AG04449 (cell line): ENCODE measurements around the gene PDE4D.

ENCODE experiments used
- CTCF ChIA-PET: fragments of 350-600 bp; formaldehyde crosslinking; extraction: SDS; loops from one replicate; lab custom pipeline; 2021; ENCODE audit warnings: antibody characterized with exemption; lab: Yijun Ruan, JAX
- POLR2A ChIA-PET: fragments of 400-600, 350-600 bp; formaldehyde crosslinking; extraction: SDS; loops from one replicate; lab custom pipeline; 2020; ENCODE audit warnings: antibody characterized with exemption, inconsistent platforms; lab: Yijun Ruan, JAX
- DNase-seq: peaks from one replicate; pipeline ENCODE4 v3.0.0-alpha.2; 2010; ENCODE audit warnings: low read depth, low spot score
- H3K4me3 ChIP-seq: 2 replicates; pipeline ENCODE4 v1.5.1; 2011; ENCODE audit warnings: low read depth, mild to moderate bottlenecking, control low read depth, low read length
- TF ChIP-seq, protein P1 (sequence below): IDR thresholded peaks from one replicate; pipeline ENCODE4 v1.5.1; 2011; ENCODE audit warnings: mild to moderate bottlenecking, moderate library complexity, low read length, control low read depth, inconsistent platforms; ENCODE audit not compliant: insufficient read depth; ENCODE audit errors: missing control alignments

PDE4D gene

DNA sequence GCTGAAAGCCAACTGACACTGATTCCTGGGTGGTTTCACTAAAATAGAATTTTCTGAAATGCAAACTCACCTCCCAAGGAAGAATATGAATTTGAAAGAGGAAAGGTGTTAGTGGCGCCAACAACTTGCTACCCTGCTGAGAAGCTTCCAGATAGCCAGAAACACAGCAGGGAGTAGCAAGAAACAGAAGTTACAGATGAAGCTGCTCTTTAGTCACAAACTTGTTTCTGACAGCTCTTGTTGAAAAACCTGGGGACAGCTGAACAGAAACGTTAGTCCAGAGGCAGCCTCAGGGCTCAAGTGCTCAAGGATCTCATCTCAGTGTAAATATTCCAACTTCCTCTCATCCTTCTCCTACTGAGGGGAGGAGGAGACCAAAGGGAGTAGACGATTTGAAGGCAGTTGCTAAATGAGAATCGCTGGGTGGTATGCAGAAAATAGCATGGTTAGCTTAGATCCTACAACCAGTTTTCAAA is 184.1 kb downstream of the PDE4D start:
- ChIA-PET CTCF (interaction anchor here (0.9 to 1.8 kb wide), 3 partner anchors 15 to 521 kb away, joined by 3 to 6 read pairs (median 4); no protein-coding TSS in a partner anchor), POLR2A (no interaction called here)
- TF ChIP-seq, protein P1, sequence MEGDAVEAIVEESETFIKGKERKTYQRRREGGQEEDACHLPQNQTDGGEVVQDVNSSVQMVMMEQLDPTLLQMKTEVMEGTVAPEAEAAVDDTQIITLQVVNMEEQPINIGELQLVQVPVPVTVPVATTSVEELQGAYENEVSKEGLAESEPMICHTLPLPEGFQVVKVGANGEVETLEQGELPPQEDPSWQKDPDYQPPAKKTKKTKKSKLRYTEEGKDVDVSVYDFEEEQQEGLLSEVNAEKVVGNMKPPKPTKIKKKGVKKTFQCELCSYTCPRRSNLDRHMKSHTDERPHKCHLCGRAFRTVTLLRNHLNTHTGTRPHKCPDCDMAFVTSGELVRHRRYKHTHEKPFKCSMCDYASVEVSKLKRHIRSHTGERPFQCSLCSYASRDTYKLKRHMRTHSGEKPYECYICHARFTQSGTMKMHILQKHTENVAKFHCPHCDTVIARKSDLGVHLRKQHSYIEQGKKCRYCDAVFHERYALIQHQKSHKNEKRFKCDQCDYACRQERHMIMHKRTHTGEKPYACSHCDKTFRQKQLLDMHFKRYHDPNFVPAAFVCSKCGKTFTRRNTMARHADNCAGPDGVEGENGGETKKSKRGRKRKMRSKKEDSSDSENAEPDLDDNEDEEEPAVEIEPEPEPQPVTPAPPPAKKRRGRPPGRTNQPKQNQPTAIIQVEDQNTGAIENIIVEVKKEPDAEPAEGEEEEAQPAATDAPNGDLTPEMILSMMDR: no peak
- no peak overlapping the region for H3K4me3 ChIP-seq
- DNase-seq: no peak

DNA sequence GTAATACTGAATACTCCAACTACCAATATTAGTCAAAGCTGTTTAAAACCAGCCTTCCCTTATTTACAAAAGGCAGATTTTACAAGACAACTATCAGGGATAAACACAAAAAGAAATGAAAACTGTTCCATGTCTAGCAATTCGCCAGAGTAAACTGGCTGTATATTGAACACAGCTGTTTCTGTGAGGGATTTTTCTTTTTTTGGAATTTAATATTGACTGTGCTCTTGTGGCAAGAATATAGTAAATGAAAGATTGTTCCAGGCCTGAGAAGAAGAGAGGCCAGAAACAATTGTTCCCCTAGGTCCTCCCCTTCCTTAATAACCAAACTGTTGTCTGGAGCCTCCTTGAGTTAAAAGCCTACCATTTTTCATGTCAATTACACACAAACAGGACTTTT is 188.6 kb downstream of the PDE4D start:
- ChIA-PET CTCF (no interaction called here), POLR2A (no interaction called here)
- no peak overlapping the region for H3K4me3 ChIP-seq
- TF ChIP-seq, protein P1: no peak
- no peak for DNase-seq

DNA sequence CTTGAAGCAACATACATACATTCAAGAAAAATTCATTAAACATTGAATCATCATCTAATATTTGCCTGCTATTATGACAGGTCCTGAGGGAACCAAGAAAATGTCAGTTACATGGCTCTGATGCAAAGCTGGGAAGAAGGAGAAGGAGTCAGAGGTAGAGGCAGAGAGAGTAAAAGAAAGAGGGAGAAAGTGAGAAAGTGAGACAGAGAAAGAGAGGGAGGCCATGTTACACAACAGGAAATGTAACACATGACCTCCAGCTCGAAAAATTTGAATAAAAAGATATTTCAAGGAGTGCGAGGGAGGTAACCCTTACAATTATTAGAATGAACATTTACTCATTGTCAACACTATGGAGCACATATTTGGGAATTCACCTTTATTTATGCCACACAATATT is 189.7 kb downstream of the PDE4D start:
- H3K4me3 ChIP-seq: no peak overlapping the region
- ChIA-PET CTCF (no interaction called here), POLR2A (no interaction called here)
- TF ChIP-seq, protein P1: no peak
- no peak for DNase-seq

DNA sequence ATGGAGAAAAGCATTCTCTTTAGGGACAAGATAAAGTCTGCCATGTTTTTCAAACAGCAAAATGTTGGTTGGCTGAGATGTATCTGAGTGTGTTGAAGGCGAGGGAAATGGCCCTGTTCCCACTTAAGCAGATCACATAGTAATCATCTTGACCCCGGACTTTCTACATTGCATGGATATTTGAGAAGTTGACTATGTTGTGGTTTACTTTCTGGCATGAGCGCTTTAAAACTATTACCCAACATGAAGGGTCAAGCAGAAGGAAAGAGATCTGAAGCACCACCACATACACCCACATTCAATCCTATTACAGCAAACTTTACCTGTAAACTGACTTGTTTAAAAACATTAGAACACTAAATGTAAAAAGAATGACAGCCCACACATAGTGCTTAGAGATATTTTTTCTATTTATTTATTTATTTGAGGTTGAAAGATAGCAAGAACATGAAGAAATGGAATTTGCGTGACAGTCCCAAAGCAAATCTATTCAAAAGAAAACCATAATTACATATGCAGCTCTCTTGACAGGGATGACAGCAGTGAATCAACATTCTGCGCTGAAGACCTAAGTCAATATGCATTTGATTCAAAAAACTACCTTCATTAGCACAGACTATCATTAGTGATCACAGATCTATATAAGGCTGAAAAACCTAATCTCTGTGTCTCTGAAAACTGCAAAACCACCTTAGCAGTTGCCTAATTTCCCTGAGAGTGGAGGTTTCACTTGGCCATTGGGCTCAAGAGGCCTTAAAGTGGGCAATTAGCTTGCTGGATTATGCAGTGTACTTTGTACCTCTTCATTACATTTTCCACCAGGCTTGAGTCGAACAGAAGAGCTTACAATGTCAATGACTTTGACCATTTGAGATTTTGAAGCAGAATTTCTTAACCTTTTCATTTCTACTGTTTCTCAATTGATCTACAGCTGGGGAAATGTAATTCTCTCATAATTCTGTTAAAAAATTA is 195.0 kb downstream of the PDE4D start:
- no peak overlapping the region for H3K4me3 ChIP-seq
- CTCF ChIA-PET: interaction anchor here (0.9 to 1.5 kb wide), 2 partner anchors 26 to 67 kb away, joined by 3 to 7 read pairs; no protein-coding TSS in a partner anchor
- POLR2A ChIA-PET: no interaction called here
- DNase-seq: no peak
- TF ChIP-seq, protein P1: no peak

DNA sequence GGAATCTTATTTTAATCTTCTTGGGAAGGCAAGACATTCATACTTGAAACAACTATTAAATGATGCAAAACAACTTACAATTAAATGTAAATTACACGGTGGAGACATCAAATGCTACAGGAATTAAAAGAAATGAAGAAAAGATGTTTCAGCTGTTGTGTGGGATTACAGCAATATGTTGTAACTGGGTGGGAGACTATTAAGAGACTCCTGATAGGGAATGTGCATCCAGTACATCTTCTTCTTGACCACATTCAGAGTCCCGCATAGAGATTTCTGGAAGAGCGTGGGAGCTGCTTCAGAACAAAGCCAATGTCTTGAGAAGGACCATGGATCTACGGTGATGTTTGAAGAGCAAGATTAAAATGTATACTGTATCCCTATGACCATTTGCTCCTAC is 199.1 kb downstream of the PDE4D start:
- POLR2A ChIA-PET: no interaction called here
- CTCF ChIA-PET: interaction anchor here (1.1 kb wide), 1 partner anchor 22 kb away, joined by 4 read pairs; no protein-coding TSS in a partner anchor
- H3K4me3 ChIP-seq: no peak overlapping the region
- no peak for DNase-seq
- TF ChIP-seq, protein P1: no peak
